Keratinocyte (primary cell): ENCODE data around the gene RPS4Y2.

ENCODE experiments used
- EZH2 ChIP-seq: IDR thresholded peaks from one replicate; pipeline ENCODE4 v1.6.1; 2012; ENCODE audit warnings: inconsistent platforms, mild to moderate bottlenecking, low read length, moderate library complexity
- TF ChIP-seq, protein P1 (sequence below), 3 experiments: IDR thresholded peaks in 1 of 3; conservative IDR thresholded peaks in 1 of 3; optimal IDR thresholded peaks in 1 of 3; 2 replicates in 2 of 3; 3 replicates in 1 of 3; pipeline versions ENCODE3 to v1.5.1; 2011; ENCODE audit warnings: low read length in 3 of 3, mild to moderate bottlenecking in 3 of 3, moderate library complexity in 2 of 3, control low read depth in 1 of 3, inconsistent platforms in 1 of 3; ENCODE audit not compliant: insufficient read depth in 2 of 3; ENCODE audit errors: extremely low read depth in 1 of 3

DNA sequence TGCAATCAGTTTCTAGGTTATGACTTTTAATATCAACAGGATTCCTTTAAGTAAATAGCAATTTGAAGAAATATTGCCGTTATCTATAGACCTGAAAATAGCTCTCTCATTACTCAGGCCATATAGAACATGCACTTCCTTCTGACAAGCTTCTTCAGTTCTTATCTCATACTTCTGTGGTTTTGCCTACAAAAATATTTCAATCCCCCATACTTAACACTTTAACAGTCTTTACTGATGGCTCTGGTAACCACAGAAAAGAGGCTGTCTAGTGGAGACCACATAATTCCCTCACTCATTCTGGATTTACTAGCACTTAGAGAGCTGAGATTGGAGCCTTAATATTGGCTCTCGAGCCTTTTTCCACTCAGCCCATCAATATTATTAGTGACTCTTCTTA lies 46.8 kb downstream of the RPS4Y2 start:
- TF ChIP-seq, protein P1, sequence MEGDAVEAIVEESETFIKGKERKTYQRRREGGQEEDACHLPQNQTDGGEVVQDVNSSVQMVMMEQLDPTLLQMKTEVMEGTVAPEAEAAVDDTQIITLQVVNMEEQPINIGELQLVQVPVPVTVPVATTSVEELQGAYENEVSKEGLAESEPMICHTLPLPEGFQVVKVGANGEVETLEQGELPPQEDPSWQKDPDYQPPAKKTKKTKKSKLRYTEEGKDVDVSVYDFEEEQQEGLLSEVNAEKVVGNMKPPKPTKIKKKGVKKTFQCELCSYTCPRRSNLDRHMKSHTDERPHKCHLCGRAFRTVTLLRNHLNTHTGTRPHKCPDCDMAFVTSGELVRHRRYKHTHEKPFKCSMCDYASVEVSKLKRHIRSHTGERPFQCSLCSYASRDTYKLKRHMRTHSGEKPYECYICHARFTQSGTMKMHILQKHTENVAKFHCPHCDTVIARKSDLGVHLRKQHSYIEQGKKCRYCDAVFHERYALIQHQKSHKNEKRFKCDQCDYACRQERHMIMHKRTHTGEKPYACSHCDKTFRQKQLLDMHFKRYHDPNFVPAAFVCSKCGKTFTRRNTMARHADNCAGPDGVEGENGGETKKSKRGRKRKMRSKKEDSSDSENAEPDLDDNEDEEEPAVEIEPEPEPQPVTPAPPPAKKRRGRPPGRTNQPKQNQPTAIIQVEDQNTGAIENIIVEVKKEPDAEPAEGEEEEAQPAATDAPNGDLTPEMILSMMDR (optimal IDR thresholded peaks at IDR 0.05 in 1 of 3, IDR thresholded peaks at IDR 0.05 in 1 of 3, conservative IDR thresholded peaks at IDR 0.05 in 1 of 3; ENCODE audit: extremely low read depth in 1 of 3, insufficient read depth in 2 of 3, low read length in 3 of 3): no peak
- TF ChIP-seq EZH2: no peak
